ELF-1 (cell line): ENCODE results near the gene MAT2B.

ENCODE experiments used
- DNase-seq: peaks from one replicate; pipeline ENCODE4 v3.0.0-alpha.2; 2016; ENCODE audit warnings: low read depth, low spot score

MAT2B gene

GRCh38 chr5:163551156-163551555, 45.7 kb downstream of the MAT2B start:
- DNase-seq = no peak

- no peak for DNase-seq
Observed at GRCh38 chr5:163552536-163552935, 47.1 kb downstream of the MAT2B start.

- DNase-seq = no peak
Observed at GRCh38 chr5:163561339-163561738, 55.9 kb downstream of the MAT2B start.

GRCh38 chr5:163562071-163562470, 56.7 kb downstream of the MAT2B start:
- DNase-seq = peak; percentile 18

- DNase-seq = no peak
Observed at GRCh38 chr5:163563112-163563511, 57.7 kb downstream of the MAT2B start.

- DNase-seq = peak; percentile 13
Observed at GRCh38 chr5:163563880-163564279, 58.5 kb downstream of the MAT2B start.

- peak; percentile 47 for DNase-seq
Observed at GRCh38 chr5:163564321-163564938, 59.0 kb downstream of the MAT2B start.

GRCh38 chr5:163565492-163565891, 60.1 kb downstream of the MAT2B start:
- peak; percentile 70 for DNase-seq

- peak; percentile 89 for DNase-seq
Observed at GRCh38 chr5:163565931-163566608, 60.7 kb downstream of the MAT2B start.

- no peak for DNase-seq
Observed at GRCh38 chr5:163566678-163567077, 61.3 kb downstream of the MAT2B start.

GRCh38 chr5:163567811-163568210, 62.4 kb downstream of the MAT2B start:
- DNase-seq = no peak
